WTC11 (cell line): ENCODE results near the gene KDM2B.

Source experiments
- CBFB ChIP-seq: sonication (generic); formaldehyde crosslinking; IDR thresholded peaks from 2 replicates; pipeline ENCODE4 v1.8.1; 2022; ENCODE audit warnings: mild to moderate bottlenecking, low read depth, missing genetic modification reagents
- FOXP1 ChIP-seq: sonication (generic); formaldehyde crosslinking; IDR thresholded peaks from 2 replicates; pipeline ENCODE4 v1.8.0; 2022; ENCODE audit warnings: missing genetic modification reagents, mild to moderate bottlenecking, moderate library complexity, borderline replicate concordance
- GABPB1 ChIP-seq: sonication (generic); formaldehyde crosslinking; IDR thresholded peaks from 2 replicates; pipeline ENCODE4 v1.8.1; 2023; ENCODE audit warnings: mild to moderate bottlenecking, missing genetic modification reagents
- JUN ChIP-seq: sonication (generic); formaldehyde crosslinking; IDR thresholded peaks from 2 replicates; pipeline ENCODE4 v1.8.0; 2023; ENCODE audit warnings: mild to moderate bottlenecking, missing genetic modification reagents
- NR1H2 ChIP-seq: sonication (generic); formaldehyde crosslinking; IDR thresholded peaks from 2 replicates; pipeline ENCODE4 v1.9.0; 2021; ENCODE audit warnings: mild to moderate bottlenecking, moderate library complexity, missing genetic modification reagents
- NR3C1 ChIP-seq: sonication (generic); formaldehyde crosslinking; conservative IDR thresholded peaks from 2 replicates; pipeline ENCODE4 v1.8.1; 2023; ENCODE audit warnings: low read depth, mild to moderate bottlenecking, missing genetic modification reagents
- ZNF219 ChIP-seq: sonication (generic); formaldehyde crosslinking; IDR thresholded peaks from 2 replicates; pipeline ENCODE4 v1.8.0; 2023; ENCODE audit warnings: missing genetic modification reagents, mild to moderate bottlenecking, borderline replicate concordance
- ZNF263 ChIP-seq: sonication (generic); formaldehyde crosslinking; IDR thresholded peaks from 2 replicates; pipeline ENCODE4 v1.8.1; 2022; ENCODE audit warnings: low read depth, mild to moderate bottlenecking, moderate library complexity, missing genetic modification reagents
- ZNF317 ChIP-seq: sonication (generic); formaldehyde crosslinking; IDR thresholded peaks from 2 replicates; pipeline ENCODE4 v1.8.1; 2023; ENCODE audit warnings: low read depth, mild to moderate bottlenecking, moderate library complexity, missing genetic modification reagents, borderline replicate concordance
- TF ChIP-seq, protein P1 (sequence below): fragments of 200-600 bp; IDR thresholded peaks from 2 replicates; pipeline ENCODE4 v1.8.0; 2022; ENCODE audit warnings: antibody characterized with exemption
- TF ChIP-seq, protein P2 (sequence below): sonication (generic); formaldehyde crosslinking; IDR thresholded peaks from 2 replicates; pipeline ENCODE4 v1.8.0; 2023; ENCODE audit warnings: missing genetic modification reagents
- TF ChIP-seq, protein P3 (sequence below): sonication (generic); formaldehyde crosslinking; IDR thresholded peaks from 2 replicates; pipeline ENCODE4 v1.8.1; 2023; ENCODE audit warnings: mild to moderate bottlenecking, moderate library complexity, missing genetic modification reagents

DNA sequence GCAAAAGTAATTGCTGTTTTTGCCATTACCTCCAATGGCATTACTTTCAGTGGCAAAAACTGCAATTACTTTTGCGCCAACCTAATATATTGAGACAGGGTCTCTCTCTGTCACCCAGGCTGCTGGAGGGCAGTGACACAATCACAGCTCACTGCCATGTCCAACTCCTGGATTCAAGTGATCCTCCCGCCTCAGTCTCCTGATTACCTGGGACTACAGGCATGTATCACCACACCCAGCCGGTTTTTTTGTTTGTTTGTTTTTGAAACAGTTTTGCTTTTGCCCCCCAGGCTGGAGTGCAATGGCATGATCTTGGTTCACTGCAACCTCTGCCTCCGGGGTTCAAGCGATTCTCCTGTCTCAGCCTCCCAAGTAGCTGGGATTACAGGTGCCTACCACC, 15.7 kb upstream of the KDM2B start:
- TF ChIP-seq, protein P1, sequence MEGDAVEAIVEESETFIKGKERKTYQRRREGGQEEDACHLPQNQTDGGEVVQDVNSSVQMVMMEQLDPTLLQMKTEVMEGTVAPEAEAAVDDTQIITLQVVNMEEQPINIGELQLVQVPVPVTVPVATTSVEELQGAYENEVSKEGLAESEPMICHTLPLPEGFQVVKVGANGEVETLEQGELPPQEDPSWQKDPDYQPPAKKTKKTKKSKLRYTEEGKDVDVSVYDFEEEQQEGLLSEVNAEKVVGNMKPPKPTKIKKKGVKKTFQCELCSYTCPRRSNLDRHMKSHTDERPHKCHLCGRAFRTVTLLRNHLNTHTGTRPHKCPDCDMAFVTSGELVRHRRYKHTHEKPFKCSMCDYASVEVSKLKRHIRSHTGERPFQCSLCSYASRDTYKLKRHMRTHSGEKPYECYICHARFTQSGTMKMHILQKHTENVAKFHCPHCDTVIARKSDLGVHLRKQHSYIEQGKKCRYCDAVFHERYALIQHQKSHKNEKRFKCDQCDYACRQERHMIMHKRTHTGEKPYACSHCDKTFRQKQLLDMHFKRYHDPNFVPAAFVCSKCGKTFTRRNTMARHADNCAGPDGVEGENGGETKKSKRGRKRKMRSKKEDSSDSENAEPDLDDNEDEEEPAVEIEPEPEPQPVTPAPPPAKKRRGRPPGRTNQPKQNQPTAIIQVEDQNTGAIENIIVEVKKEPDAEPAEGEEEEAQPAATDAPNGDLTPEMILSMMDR, result no peak
- TF ChIP-seq FOXP1 (CRISPR knock-in tag) (no peak), JUN (no peak), NR1H2 (CRISPR knock-in tag) (no peak), ZNF317 (CRISPR knock-in tag) (no peak), GABPB1 (no peak), ZNF263 (no peak), NR3C1 (CRISPR knock-in tag) (no peak), ZNF219 (no peak), CBFB (CRISPR knock-in tag) (no peak)
- TF ChIP-seq, protein P2, sequence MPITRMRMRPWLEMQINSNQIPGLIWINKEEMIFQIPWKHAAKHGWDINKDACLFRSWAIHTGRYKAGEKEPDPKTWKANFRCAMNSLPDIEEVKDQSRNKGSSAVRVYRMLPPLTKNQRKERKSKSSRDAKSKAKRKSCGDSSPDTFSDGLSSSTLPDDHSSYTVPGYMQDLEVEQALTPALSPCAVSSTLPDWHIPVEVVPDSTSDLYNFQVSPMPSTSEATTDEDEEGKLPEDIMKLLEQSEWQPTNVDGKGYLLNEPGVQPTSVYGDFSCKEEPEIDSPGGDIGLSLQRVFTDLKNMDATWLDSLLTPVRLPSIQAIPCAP (CRISPR knock-in tag), result no peak
- TF ChIP-seq, protein P3, sequence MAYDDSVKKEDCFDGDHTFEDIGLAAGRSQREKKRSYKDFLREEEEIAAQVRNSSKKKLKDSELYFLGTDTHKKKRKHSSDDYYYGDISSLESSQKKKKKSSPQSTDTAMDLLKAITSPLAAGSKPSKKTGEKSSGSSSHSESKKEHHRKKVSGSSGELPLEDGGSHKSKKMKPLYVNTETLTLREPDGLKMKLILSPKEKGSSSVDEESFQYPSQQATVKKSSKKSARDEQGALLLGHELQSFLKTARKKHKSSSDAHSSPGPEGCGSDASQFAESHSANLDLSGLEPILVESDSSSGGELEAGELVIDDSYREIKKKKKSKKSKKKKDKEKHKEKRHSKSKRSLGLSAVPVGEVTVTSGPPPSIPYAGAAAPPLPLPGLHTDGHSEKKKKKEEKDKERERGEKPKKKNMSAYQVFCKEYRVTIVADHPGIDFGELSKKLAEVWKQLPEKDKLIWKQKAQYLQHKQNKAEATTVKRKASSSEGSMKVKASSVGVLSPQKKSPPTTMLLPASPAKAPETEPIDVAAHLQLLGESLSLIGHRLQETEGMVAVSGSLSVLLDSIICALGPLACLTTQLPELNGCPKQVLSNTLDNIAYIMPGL (CRISPR knock-in tag), result no peak
